Stimulated activated CD8-positive, alpha-beta memory T cell treated with anti-CD3 and anti-CD28 coated beads, Interleukin-15, amount 100 ng/mL, for 4 hours (primary cell): Measurements from ENCODE around the gene EFHC1.
"Not testable (repeated sequence)": the region's sequence is repeated elsewhere in the genome, so short reads cannot be mapped to it uniquely, and the experiment has no call there.

Experiments used
- DNase-seq, 2 donors: peaks; one replicate each; pipeline ENCODE4 v3.0.0-alpha.2; 2020; ENCODE audit warnings: low read depth in 2 of 2

Gene EFHC1

GRCh38 chr6:52395969-52396368 is 24.2 kb upstream of the EFHC1 start:
- DNase-seq = no peak

- no peak for DNase-seq
These were observed 20.4 kb upstream of the EFHC1 start for GRCh38 chr6:52399511-52400312.

- DNase-seq = no peak
These were observed 19.7 kb upstream of the EFHC1 start for GRCh38 chr6:52400313-52401041.

- DNase-seq = no peak
These were observed 17.1 kb upstream of the EFHC1 start for GRCh38 chr6:52403086-52403485.

- DNase-seq = no peak
These were observed 16.5 kb upstream of the EFHC1 start for GRCh38 chr6:52403627-52404026.

GRCh38 chr6:52405243-52405642 is 14.9 kb upstream of the EFHC1 start:
- DNase-seq = no peak

GRCh38 chr6:52407467-52407866 is 12.7 kb upstream of the EFHC1 start:
- DNase-seq = no peak

GRCh38 chr6:52409499-52409898 is 10.6 kb upstream of the EFHC1 start:
- no peak for DNase-seq

GRCh38 chr6:52410979-52411378 is 9.2 kb upstream of the EFHC1 start:
- DNase-seq = no peak

- no peak for DNase-seq
These were observed 8.2 kb upstream of the EFHC1 start for GRCh38 chr6:52411911-52412310.

GRCh38 chr6:52415333-52415732 is 4.8 kb upstream of the EFHC1 start:
- no peak for DNase-seq

GRCh38 chr6:52415917-52416628 is 4.1 kb upstream of the EFHC1 start:
- DNase-seq = no peak

- DNase-seq = no peak
These were observed 3.5 kb upstream of the EFHC1 start for GRCh38 chr6:52416629-52417151.

- DNase-seq = no peak
These were observed 2.4 kb upstream of the EFHC1 start for GRCh38 chr6:52417675-52418111.

- no peak for DNase-seq
These were observed 1.5 kb upstream of the EFHC1 start for GRCh38 chr6:52418606-52419005.

- no peak for DNase-seq
These were observed 671 bp downstream of the EFHC1 start for GRCh38 chr6:52420668-52421358.

GRCh38 chr6:52422156-52422555 is 2.0 kb downstream of the EFHC1 start:
- DNase-seq = no peak

- DNase-seq = no peak
These were observed 3.3 kb downstream of the EFHC1 start for GRCh38 chr6:52423448-52423847.

GRCh38 chr6:52423971-52424381 is 3.8 kb downstream of the EFHC1 start:
- no peak for DNase-seq

- no peak for DNase-seq
These were observed 4.4 kb downstream of the EFHC1 start for GRCh38 chr6:52424513-52424912.

GRCh38 chr6:52426667-52427066 is 6.5 kb downstream of the EFHC1 start:
- no peak for DNase-seq

GRCh38 chr6:52433294-52433693 is 13.2 kb downstream of the EFHC1 start:
- not testable (repeated sequence) for DNase-seq
